NOMO-1 (cell line): Measurements from ENCODE around the gene XRCC5.

ENCODE experiments used
- DNase-seq, 2 experiments: peaks; one replicate each; lab custom pipeline; 2025; ENCODE audit not compliant: unreplicated experiment in 2 of 2; lab: John Stamatoyannopoulos, UW

Gene XRCC5

DNA sequence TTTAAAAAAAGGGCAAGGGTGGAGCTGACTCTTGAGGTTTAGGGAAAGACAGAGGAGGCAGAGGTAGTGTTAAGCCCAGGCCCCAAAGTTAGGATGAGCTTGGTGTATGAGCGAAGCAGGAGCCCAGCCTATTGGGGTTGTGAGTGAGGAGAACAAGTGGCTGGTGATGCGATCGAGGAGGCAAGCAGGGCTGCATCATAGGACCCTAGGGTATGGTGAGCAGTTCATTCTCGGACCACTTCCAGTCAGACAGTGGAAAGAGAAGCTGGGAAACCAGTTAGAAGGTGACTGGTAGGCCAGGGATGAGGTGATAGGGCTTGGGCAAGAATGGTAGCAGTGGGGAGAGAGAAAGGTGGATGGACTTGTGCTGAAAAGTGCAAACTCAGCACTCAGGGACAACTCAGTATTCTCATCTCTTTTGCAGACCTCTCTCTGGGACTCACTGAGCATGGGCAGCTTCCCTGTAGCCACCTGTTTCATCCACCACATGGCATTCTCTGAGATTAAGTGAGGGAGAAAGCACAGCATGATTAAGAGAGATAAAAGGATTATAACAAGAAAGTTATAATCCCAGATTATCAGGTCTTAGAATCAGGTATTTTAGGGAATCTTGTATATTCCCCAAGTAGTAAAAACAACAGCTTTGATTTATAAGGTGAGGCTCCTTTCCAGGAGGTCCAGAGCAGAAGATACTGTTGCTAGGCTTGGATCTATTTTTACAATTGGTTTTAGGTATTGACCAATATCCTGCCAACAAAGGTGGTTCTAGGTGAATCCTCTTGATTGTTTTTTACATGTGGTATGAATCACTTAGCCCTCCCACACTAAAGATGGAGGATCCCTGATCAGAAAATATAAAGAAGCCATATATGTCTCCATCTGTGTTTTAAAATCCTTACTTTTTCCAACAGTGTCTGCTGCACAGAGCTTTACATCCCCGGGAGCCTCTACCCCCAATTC is 38.3 kb downstream of the XRCC5 start:
- no peak for DNase-seq

DNA sequence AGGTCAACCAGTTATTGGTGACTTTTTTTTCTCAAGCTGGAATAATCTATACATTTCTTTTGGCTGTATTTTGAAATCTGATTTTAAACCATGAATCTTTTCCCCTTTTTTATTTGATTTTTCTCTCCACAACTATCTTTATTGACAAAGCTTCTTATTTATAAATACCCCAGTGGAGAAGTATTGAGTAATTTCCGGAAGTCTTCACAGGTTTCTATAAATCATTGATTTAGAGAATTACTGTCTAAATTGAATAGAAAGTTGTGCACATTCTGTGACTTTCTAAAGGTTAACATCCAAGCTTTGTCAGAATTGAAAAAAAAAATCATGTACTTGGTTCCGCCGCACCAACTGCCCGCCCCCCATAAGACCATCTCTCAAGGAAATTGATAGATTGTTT is 39.8 kb downstream of the XRCC5 start:
- no peak for DNase-seq

DNA sequence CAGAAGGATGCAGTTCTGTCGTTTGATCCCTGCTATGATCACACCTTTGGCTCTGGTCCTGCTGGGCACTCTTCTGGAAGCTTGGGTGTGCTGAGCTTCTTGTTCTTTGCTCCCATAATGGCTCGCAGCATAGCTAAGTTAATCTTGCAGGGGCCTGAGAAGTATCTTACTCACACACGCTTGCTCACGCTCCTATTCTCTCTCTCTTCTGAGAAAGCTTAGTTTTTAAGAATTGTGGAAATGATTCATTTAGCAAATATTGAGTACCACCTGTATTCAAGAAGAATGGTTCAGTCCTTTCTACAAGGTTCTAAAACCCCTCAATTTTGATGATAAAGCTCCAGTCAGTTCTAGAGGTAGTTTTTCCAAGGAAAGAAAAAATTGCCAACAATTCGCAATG is 40.6 kb downstream of the XRCC5 start:
- DNase-seq, result no peak

DNA sequence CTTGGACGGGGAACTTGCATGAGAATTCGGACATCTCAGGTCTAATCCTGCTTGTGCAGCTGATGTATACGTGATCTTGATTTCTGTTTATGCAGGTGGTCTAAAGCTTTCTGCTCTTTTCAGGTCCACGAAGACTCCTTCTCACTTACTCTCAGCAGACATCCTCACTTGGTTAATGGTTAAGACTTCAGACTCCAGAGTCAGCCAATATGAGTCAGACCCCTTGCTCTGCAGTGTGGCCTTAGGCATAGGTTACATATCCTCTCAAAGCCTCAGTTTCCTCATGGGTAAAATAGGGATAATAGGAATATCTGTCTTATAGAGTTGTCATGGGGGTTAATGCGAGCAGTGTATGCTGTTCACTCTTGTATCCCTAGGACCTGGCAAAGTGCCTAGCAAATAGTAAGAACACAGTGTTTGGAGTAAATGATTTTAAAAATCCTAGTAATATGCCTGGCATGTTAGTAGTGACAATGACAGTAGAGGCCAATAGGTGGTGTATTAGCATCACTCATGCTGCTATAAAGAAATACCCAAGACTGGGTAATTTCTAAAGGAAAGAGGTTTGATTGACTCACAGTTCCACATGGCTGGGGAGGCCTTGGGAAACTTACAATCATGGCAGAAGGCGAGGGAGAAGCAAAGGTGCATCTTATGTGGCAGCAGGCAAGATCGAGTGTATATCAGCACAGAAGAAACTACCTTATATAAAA is 42.3 kb downstream of the XRCC5 start:
- no peak for DNase-seq

DNA sequence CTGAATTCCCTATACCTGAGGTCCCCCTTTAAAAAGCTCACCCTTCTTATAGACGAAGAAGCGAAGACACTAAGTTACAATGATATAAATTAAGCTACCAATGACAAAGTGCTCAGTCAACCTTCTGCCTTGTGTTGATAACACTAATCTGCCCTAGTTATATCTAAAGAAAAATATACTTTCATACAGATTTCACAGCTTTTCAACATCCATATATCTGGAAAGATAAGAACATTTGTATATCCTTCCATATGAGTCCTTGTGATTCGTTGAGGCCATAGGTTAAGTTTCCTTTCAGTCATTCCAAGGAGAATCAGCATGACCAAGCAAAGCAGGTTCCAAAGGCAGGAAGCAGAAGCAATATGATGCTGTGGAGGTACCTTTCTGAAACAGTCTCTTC is 46.8 kb downstream of the XRCC5 start:
- no peak for DNase-seq

DNA sequence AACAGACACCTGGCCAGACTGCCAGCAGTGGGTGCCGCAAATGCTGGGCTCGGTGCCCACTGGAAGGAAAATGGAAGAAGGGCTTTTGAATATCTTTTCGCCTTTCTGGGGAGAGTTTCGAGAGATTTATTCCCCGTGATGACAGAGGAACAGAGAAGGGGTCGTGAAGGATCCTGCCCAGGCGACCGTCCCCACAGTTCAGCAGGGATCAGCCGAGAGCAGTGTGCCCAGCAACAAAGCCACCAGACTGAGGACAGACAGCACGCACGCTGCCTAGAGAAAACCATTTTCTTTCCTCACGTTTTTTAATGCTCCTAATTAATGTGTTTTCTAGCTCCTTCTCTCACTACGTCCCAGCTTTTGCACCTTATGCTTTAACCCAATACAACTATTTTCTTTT is 47.7 kb downstream of the XRCC5 start:
- DNase-seq, result no peak

DNA sequence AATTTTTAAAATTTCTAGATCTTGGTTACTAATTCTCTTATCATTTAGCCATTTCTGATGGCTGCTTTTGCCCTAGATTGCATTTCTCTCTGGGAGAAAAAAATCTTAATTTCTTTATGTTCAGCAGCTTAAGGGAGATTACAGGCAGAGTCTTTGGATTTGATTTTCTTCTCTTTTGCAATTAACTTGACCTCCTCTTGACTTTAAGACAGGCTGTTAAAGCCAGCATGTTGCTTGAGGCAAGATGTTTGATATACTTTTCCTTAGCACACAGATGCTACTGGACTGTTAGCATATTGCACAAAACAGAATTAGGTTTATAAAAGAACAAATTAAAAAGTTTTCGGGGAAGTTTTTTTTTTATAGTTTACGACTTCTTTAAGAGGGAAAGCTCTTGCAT is 50.0 kb downstream of the XRCC5 start:
- DNase-seq, result no peak

DNA sequence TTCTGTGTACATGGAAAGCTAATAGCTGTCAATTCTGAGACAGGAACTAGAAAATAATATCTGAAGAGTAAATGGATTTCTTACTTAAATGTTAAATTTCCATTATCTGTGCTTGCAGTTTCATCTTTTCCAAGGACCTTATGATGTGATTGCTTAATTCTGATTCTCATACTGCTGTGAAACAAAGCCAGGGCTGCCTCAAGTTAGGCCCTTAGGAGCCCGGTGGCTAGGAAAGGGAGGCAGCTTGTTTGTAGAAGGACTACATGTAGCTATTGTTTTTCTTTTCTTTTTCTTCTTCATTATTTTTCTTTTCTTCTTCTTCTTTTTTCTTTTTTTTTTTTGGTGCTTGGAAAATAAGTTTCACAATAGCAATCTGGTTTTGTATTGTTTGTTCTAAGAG is 50.5 kb downstream of the XRCC5 start:
- no peak for DNase-seq

DNA sequence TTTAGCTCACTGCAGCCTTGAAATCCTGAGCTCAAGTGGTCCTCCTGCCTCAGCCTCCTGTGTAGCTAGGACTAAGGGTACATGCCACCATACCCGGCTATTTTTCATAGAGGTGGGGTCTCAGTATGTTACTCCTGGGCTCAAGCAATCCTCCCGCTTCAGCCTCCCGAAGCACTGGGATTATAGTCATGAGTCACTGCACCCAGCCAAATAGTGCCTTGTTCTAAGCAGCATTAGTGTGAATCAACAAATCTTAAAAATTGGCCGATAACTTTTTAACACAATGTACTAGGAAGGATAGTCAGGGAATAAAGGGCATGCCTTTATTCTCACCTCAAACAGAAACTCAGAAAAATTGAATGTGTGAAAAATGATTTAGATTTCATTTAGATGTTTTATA is 51.6 kb downstream of the XRCC5 start:
- DNase-seq, result no peak

DNA sequence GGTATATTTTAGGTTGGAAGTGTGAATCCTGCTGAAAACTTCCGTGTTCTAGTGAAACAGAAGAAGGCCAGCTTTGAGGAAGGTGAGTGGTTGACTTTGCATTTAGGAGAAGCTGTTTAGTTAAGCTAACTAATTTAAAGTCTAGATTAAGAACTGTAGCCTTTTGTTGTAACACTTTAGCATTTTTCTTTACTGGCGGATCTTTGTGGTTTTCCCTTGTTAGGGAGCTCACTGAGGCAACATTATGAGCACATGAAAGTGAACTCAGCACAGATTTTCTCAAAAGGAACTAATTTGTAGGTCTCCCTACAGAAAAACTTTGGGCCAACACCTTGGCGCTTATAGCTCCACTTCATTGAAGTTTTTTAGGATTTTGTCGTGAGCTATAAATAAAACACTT is 52.8 kb downstream of the XRCC5 start:
- no peak for DNase-seq

DNA sequence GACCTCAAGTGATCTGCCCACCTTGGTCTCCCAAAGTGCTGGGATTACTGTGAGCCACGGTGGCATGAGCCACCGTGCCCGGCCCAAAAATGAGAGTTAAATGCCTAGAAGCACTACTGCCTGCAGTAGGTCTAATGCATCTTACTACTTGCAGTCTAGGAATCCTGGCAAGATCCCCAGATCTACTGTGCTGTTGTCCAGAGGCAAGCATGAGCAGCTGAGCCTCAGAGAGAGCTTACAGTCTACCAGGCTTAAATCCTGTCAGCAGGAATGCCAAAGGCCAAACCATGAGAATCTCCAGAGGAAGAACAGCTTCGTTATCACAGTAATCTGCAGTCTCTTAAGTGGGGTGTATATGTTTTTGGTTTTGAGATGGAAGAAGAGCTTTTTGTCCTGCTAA is 54.4 kb downstream of the XRCC5 start:
- no peak for DNase-seq

DNA sequence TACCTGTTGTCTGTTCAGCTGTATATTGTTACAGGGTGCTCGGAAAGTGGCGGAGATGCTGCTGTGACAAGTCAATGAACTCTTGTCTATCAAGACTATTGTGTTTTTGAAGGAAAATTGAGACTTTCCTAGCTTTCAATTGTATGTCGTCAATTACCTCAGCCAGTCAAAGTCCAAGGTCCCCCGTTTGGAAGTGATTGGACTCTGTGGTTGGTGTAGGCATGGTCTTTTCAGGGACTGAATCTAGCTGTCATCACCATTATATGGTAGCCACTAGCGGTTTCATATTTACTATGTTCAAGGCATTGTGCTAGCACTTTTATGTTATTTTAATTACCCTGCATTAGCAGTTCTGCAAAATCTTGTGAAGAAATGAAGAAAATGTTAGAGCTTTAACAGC is 54.9 kb downstream of the XRCC5 start:
- DNase-seq, result no peak

DNA sequence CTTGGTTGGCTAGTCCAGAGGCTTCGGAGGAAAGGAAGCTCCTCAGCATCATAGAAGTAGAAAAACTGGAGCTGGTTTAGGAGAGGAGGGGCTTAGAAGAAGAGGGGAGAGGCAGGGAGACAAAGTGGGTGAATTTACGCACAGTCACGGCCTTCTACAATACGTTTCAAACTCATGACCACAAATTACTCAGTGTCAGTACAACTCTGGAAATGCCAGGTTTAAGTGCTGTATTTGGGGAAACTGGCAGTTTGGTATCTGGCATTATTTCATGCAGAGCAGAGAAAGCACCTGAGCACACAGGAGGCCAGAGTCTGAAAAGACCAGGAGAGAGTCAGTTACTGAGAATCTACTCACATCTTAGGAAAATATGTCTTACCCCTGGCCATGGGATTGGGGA is 55.4 kb downstream of the XRCC5 start:
- DNase-seq, result no peak

DNA sequence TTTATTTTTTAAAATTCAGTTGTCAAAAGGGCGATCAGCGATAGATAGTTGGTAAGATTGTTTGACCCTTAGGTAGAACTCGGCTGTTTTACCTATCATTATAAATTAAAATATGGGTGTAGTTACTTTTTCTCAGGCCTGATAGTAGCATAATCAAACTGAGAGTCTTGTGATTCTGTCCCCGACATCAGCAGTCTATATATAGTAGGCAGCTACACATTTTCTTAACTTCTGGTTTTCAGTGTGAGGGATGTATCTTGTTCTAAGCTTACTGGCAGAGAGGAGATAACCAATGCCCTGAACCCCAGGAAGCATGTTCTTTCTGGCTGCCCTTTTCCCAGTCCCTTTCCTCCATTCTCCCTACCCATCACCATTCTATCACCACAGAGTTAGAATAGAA is 56.6 kb downstream of the XRCC5 start:
- DNase-seq, result no peak

DNA sequence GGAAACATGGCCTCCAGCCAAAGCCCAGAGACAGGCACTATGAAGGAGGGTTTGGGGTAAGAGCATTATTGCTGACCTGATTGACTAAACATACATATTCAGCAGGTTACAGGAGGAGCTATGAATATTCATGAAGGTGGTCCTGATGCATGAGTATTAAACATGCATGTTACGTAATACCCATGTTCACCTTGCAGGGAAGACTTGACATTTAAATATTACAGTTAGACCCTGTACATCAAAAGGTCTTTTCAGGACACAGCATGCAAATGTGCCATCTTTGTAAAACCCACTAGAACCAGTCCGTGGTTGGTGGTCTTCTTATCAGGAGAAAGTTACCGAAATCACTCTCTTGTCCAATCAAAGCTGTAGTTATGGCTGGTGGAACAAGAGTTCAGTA is 59.9 kb downstream of the XRCC5 start:
- no peak for DNase-seq

DNA sequence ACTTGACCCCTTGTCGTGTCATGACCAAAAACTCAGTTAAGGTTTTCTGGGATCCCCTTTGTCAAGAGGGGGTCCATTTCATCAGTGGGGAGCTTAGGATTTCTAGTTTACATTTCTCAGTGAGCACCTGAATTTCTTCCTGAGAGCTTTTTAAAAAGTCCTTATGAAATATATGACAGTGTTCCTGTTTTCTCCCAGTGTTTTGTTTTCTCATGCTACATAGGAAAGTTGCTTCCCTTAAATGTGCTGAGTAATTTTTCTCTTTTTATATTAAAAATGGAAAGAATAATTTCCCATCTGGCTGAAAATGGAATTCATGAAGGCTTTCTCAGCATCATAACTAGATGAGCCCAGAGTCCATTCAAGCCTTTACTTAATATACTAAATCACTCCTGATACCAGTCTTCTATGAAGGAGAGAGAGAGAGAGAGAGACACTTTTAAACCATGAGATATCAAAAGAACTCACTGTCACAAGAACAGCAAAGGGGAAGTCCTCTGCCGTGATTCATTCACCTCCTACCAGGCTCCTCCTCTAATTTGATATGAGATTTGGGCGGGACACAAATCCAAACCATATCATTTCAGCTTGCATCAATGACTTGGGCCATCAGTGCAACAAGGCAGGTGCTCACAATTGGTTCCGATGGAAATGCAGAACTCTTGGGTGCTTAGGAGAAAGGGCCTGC is 61.1 kb downstream of the XRCC5 start:
- no peak for DNase-seq

DNA sequence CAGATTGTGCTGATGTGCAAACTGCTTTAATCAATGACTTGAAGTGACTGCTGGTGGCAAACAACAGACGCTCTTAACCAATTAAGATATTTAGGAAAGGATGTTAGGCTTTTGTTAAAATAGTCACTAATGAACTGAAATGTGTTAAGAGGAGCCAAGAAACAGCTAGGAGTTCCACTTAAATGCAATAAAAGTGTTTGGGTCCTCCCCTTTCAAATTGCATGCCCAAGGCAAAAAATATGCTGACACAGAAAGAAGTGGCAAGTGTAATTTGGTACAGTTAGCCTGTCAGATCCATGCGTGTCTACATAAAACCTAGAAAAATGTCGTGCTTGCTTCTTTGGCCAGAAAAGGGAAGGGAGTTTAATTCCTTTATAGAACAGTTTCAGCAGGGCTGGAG is 61.9 kb downstream of the XRCC5 start:
- no peak for DNase-seq

DNA sequence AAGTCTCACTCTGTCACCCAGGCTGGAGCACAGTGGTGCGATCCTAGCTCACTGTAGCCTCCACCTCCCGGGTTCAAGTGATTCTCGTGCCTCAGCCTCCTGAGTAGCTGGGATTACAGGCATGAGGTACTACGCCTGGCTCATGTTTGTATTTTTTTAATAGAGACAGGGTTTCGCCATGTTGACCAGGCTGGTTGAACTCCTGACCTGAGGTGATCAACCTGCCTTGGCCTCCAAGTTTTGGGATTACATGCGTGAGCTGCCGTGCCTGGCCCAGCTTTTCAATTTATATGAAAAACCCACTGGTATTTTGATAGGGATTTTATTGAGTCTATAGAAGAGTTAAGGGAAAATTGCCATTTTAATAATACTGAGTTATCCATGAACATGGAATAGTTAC is 63.3 kb downstream of the XRCC5 start:
- DNase-seq, result no peak

DNA sequence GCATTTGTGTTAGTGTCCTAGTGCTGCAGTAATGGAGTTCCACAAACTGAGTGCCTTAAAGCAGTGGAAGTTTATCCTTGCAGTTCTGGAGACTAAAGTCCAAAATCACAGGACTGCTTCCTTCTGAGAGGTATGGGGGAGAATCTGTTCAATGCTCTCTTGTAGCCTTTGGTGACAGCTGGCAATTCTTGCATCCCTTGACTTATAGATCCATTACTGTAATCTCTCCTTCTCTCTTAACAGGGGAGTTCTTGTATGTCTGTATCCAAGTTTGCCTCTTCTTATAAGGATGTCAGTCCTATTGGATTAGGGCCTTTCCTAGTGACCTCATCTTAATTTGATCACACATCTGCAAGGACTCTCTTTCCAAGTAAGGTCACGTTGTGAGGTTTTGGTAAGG is 69.9 kb downstream of the XRCC5 start:
- DNase-seq, result no peak

DNA sequence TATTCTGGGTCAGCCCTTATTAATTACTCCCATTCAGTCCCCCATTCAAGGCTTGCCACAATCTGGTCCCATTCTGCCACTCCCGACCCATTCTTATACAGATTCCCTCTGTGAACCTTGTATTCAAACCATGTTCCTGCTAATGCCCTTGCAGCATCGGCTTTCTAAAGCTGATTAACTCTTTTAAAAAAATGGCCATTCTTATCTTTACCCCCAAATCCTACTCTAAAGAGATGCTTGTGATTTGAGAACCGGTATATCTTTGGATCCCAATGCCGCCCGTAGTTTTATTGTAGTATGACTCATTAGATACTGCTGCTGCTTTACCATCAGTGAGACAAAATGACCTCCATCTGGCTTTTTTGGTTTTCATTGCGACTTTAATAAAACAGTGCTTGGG is 72.2 kb downstream of the XRCC5 start:
- DNase-seq, result no peak

DNA sequence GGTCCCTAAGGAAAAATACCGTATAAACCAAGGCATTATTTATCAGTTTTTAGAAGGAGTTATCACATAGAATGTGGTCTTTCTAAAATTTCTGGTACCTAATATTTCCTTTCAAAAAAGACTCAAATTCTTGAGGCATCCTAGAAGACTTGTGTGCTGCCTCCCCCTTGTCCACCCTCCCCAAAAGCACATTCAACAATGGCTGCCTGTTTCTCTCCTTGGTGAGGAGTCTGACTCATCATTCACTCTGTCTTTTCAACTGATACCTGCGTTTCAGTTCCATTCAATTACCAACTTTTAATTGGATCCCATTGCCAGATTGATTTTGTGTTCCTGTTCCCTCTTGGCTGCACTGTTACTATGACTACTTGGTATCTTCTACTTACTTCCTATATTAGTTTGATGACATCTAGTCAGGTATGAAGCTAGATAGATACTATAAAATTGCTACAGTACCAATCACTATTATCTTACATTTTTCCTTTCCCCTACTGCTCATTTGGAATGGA is 72.9 kb downstream of the XRCC5 start:
- peak in 1 of 2 experiments; percentile 12 for DNase-seq
